Activated CD8-positive, alpha-beta memory T cell treated with anti-CD3 and anti-CD28 coated beads, Interleukin-2, amount 50 U/mL, for 1 hour (primary cell): ENCODE data around the gene NRP1.
"Not testable (repeated sequence)": the region's sequence is repeated elsewhere in the genome, so short reads cannot be mapped to it uniquely, and the experiment has no call there.

Experiments
- DNase-seq: peaks from one replicate; pipeline ENCODE4 v3.0.0-alpha.2; 2020; ENCODE audit errors: extremely low read depth

NRP1 gene

GRCh38 chr10:33334153-33334804 lies at the start of gene NRP1:
NRP1 (minus strand) TSS chr10:33334667; CDS start chr10:33334382, 285 bp downstream.
- DNase-seq = no peak

GRCh38 chr10:33384201-33384600 lies 49.7 kb upstream of the NRP1 start:
- DNase-seq = not testable (repeated sequence)

GRCh38 chr10:33382921-33383713 lies 48.6 kb upstream of the NRP1 start:
- DNase-seq = no peak

GRCh38 chr10:33382216-33382600 lies 47.7 kb upstream of the NRP1 start:
- DNase-seq = no peak

GRCh38 chr10:33381451-33382215 lies 47.2 kb upstream of the NRP1 start:
- DNase-seq = no peak

- DNase-seq = no peak
Measured at GRCh38 chr10:33377658-33378025, 43.2 kb upstream of the NRP1 start.

GRCh38 chr10:33376976-33377657 lies 42.6 kb upstream of the NRP1 start:
- no peak for DNase-seq

- no peak for DNase-seq
Measured at GRCh38 chr10:33376476-33376875, 42.0 kb upstream of the NRP1 start.

- no peak for DNase-seq
Measured at GRCh38 chr10:33373263-33373662, 38.8 kb upstream of the NRP1 start.

- DNase-seq = no peak
Measured at GRCh38 chr10:33371234-33371633, 36.8 kb upstream of the NRP1 start.

- DNase-seq = no peak
Measured at GRCh38 chr10:33370434-33370930, 36.0 kb upstream of the NRP1 start.

- no peak for DNase-seq
Measured at GRCh38 chr10:33368086-33368485, 33.6 kb upstream of the NRP1 start.

- no peak for DNase-seq
Measured at GRCh38 chr10:33365871-33366411, 31.5 kb upstream of the NRP1 start.

GRCh38 chr10:33365301-33365700 lies 30.8 kb upstream of the NRP1 start:
- no peak for DNase-seq

GRCh38 chr10:33363106-33363505 lies 28.6 kb upstream of the NRP1 start:
- no peak for DNase-seq

GRCh38 chr10:33358016-33358415 lies 23.5 kb upstream of the NRP1 start:
- DNase-seq = no peak

GRCh38 chr10:33355274-33355673 lies 20.8 kb upstream of the NRP1 start:
- no peak for DNase-seq

GRCh38 chr10:33353853-33354252 lies 19.4 kb upstream of the NRP1 start:
- no peak for DNase-seq

GRCh38 chr10:33353334-33353733 lies 18.9 kb upstream of the NRP1 start:
- no peak for DNase-seq

- no peak for DNase-seq
Measured at GRCh38 chr10:33352615-33353014, 18.1 kb upstream of the NRP1 start.

GRCh38 chr10:33352175-33352574 lies 17.7 kb upstream of the NRP1 start:
- DNase-seq = no peak

GRCh38 chr10:33350041-33350440 lies 15.6 kb upstream of the NRP1 start:
- DNase-seq = no peak
